CD4-positive, alpha-beta T cell treated with Interleukin-17A for 1 hour (primary cell): ENCODE results near the gene TTC27.

Source experiments
- DNase-seq: peaks from one replicate; pipeline ENCODE4 v3.0.0-alpha.2; 2020

Gene TTC27

DNA sequence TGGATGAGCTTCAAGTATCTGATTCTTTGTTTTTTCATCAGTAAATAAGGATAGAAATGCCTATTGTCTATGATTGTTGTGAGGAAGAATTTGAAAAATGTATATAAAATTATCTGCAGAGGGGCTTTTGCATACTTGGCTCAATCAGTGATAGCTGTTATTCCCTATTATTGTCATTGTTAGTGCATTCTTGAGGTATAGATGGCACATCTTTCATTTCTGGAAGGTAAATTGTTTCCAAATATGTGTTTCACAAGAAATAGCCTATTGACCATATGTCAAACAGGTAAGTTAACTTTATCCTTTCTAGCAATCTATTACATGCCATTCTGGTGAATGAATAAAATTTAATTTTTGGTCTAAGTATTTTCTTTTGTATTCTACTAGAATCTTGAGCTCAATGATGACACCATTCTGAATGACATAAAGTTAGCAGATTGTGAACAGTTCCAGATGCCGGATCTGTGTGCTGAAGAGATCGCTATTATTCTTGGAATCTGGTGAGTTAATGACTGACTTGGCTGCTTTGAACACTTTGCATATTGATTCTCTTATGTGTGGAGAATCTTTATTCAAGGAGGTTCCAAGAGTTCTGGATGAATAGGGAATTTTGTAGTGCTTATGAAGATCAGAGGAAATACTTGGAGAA, 44.2 kb downstream of the TTC27 start:
- no peak for DNase-seq

DNA sequence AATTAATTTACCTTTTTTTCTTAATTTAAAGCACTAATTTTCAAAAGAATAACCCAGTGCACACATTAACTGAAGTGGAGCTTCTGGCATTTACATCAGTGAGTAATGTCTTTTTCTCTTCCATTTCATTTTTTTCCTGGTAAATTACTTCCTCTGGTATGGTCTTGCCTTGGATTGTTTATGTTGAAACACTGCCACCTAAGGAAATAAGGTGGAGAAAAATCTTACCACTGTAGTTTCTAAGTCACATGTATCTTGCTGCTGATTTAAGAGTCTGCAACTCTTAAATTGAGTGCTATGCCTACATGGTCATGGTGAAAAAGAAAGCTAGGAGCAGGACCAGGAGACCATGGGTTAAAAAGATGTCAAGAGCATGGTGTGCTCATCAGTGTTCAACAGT, 51.0 kb downstream of the TTC27 start:
- DNase-seq = no peak

DNA sequence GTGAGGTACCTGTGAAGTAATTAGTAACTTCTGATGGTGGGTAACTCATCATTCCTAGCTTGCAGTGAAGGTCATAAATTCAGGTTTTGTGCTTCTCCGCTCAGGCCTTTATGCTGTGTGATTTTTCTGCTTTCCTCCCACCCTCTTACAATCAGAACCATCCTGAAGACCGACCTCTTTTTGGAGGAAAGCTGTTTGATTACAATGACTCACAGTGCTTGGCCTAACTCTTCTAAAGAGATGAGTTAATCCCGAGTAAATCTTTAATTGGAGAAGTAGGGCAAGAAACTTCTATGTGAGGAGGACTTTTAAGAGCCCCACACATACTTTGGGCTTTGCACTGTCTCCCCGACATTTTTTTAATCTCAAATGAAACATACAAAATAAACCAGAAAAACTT, 53.1 kb downstream of the TTC27 start:
- DNase-seq = no peak

DNA sequence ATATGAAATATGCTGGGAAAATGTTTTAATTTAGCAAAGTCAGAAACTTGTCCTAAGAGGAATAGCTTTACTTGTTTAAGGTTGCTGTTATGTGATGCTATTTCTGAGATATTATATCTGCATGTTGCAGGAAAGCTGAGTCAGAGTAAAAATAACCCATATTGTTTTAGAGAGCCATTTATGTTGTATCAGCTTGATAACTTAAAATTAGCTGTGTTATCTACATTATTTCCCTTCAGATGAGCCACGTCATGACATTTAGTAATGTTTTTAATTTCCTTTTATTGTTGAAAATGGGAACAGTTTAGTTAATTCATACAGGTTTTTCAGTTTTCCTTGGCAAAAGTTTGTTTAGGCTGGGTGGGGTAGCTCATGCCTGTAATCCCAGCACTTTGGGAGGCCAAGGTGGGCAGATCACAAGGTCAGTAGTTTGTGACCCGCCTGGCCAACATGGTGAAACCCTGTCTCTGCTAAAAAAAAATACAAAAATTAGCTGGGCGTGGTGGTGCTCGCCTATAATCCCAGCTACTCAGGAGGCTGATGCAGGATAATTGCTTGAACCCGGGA, 55.8 kb downstream of the TTC27 start:
- DNase-seq = no peak

DNA sequence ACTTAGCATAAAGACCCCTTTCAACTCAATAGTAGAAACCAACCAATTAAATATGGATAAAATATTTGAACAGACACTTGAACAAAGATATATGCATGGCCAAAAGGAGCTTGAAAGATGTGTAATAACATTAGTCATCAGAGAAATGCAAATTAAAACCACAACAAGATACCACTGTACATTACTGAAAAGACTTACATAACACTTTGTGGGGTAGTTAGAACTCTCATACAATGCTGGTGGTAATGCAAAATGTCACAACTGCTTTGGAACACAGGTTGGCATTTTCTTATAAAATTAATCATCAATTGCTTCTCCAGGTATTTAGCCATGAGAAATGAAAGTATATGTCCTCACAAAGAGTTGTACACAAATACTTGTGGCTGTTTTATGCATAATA, 60.7 kb downstream of the TTC27 start:
- no peak for DNase-seq

DNA sequence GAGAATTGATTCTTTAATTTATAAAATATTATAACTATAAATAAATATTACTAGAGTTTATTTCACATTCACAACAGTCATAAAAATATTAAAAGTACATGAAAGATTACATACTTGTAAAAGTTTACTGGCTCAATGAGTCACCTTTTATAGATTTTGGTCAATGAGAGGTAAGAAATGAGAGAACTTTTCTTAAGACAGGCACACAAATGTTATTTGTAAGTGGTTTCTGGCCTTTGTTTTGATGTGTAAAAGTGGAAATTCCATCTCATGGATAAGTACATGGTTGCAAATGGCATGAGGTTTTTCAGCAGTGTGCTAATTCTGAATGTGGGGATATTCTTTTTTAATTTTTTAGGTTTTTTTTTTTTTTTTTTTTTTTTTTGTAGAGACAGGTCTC, 63.8 kb downstream of the TTC27 start:
- no peak for DNase-seq

DNA sequence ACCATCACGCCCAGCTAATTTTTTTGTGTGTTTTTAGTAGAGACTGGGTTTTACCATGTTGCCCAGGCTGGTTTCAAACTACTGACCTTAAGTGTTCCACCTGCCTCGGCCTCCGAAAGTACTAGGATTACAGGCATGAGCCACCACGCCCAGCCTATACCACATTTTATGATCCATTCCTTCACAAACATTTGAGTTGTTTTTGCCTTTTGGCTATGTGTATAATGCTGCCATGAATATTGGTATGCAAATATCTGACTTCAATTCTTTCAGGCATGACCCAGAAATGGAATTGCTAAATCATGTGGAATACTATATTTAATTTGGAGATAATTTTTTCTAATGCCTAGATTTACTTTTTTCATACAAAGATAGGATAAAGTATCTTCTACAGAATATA, 68.6 kb downstream of the TTC27 start:
- no peak for DNase-seq

DNA sequence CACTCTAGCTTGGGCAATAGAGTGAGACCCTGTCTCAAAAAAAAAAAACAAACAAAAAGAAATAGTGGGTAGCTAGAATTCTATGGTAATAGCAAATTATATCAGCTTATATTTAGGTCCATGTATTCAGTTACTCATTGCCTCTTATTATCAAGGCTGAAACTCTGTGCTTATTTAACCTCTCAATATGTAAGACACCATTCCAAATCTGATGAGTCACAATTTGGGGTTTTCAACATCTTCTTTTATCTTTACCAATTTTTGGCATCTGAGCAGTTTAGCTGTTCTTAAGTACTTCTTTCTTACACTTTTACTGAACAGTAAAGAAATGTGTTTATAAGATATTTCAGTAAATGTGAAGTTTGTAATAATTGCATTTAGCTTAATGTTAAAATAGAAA, 69.3 kb downstream of the TTC27 start:
- DNase-seq = no peak

DNA sequence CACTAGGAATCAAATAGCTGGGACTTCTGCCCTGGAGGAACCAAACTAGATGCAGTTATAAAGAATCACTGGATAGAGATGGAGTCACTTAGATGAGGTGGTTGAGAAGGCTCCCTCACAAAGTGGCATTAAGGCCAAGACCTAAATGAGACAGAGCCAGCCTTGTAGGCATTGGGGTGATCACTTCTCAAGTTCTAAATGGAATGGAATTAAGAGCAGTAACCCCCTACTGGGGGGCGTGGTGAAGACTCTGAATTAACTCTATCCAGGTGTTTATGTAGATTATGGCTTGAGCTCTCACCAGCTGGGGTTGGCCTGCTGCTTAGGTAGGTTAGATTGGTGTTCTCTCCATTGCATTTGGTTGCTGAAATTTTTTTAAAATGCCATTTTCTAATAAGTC, 71.3 kb downstream of the TTC27 start:
- DNase-seq = no peak

DNA sequence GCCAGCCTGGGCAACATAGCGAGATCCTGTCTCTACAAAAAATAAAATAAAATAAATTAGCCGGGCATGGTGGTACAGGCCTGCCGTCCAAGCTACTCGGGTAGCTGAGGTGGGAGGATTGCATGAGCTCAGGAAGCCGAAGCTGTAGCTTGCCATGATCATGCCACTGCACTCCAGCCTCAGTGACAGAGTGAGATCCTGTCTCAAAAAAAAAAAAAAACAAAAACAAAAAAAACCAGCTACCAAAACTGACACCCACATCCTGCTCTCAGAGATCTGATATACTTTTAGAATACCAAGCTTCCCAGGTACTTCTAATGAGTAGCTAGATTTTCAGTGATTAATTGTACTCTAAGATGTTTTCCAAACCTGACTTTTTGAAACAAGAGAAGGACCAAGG, 74.0 kb downstream of the TTC27 start:
- no peak for DNase-seq

DNA sequence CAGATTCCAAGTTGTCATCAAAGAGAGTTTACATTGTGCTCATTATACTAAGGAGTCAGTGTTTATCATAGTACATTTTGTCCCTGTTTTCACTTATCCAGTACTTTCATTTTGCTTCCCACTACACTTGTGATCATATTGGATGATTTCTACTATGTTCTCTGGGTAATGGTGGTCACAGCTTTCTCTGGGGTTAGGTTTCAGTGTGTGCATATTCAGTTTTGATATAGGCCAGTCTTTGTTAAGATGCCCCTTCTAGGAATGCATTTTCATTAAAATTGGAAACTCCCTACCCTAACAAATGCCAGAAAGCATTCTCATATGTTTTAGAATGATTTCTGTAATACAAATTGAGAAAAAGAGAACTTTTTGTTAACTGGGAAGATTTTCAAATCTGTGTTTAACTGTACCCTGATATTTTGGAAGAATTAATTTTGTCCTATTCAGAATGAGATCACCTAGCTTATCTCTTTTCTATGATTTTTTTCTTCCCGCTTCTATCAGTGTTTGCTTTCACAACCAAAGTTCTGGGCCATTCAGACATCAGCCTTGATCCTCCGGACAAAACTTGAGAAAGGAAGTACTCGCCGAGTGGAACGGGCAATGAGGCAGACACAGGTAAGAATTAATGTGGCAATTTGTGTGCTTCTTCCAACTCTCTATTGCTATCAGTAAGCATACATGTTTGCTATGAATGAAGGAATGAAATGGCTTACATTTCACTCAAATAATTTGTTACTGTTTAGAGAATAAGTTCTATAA, 74.6 kb downstream of the TTC27 start:
- no peak for DNase-seq

DNA sequence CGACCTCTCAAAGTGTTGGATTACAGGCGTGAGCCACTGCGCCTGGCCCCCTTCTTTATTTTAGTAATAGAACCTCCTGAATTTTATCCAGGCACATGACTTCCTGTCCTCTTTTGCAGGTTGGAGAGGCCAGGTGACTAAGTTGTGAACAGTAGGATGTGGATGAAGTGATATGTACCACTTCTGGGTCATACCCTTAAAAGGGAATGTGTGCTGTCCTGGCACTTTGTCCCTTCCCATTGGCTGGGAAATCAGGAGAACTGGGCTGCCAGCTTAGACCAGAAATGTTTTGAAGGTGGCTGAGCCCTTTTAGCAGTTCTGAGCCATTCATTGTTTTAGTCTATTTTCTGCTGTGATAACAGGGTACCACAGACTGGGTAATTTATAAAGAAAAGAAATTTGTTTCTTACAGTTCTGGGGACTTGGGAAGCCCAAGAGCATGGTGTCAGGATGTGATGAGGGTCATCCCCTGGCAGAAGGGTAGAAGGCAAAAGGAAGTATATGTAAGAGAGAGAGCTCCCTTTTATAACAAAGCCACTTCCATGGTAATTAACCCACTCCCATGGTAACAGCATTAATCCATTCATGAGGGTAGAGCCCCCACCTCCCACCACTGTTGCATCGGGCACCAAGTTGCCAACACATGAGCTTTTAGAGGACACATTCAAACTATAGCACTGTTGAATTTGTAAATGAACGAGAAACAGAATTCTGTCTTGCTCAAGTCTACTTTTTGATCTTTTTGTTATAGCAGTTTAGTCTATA, 79.1 kb downstream of the TTC27 start:
- no peak for DNase-seq

DNA sequence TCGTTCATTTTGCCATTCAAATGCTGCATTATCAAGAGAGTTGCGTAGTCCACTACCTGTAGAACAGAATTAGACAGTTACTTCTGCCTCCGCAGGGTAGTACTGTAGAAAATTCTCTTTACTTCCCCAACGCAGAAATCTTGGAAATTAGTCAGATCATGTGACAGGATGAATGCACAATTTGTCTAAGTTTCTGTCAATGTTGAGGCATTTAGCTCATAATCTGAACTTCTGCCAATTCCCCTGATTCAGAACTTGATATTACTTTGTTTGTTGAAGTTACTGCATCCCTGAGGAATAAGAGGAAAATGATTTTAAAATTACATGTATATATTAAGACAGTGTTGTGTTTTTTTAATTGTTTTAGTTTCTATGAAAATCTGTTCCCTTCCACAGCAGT, 83.4 kb downstream of the TTC27 start:
- DNase-seq = no peak

DNA sequence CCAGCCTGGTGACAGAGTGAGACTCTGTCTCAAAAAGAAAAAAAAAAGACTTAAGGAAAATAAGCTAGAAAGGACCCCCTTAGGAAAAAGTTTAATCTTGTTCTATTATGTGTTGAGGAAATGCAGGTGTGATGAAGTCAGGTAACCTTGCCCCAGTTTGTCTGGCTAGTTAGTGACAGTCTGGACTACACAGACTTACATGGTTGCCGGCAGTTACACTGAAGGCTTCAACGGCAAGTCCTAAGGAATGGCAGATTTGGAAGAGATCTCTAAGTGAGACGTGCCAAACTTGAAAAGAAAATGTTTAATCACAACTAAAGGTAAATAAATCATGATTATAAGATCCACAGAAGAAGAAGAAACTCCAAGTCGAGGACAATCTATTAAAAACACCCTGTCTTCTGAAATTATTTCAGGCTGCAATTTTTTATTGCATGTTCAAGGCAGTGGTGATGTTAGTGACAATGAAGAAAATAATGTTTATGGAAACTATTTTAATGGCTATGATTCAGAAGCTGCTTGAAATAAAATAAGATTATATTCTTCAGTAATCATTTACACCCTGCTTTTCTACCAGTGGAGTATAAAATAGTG, 84.2 kb downstream of the TTC27 start:
- DNase-seq = no peak

DNA sequence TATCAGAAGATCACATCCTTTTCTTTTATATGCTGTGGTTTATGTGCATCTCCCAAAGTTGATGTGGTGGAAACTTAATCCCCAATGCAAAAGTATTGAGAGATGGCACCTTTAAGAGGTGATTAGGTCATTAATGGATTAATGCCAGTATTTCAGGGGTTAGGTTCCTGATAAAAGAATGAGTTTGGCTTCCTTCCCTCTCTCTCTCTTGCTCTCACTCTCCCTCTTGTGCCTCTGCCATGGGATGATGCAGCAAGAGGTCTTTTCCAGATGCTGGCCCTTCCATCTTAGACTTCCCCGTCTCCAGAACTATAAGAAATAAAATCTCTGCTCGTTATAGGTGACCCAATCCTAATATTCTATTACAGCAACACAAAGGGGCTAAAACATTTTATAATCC, 85.0 kb downstream of the TTC27 start:
- no peak for DNase-seq

DNA sequence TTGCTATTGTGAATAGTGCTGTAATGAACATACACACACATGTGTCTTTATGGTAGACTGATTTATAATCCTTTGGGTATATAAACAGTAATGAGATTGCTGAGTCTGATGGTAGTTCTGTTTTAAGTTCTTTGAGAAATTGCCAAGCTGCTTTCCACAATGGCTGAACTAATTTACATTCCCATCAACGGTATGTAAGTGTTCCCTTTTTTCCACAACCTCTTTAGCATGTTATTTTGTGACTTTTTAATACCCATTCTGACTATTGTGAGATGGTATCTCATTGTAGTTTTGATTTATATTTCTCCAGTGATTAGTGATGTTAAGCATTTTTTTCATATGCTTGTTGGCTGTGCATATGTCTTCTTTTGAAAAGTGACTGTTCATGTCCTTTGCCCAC, 86.7 kb downstream of the TTC27 start:
- DNase-seq = no peak

DNA sequence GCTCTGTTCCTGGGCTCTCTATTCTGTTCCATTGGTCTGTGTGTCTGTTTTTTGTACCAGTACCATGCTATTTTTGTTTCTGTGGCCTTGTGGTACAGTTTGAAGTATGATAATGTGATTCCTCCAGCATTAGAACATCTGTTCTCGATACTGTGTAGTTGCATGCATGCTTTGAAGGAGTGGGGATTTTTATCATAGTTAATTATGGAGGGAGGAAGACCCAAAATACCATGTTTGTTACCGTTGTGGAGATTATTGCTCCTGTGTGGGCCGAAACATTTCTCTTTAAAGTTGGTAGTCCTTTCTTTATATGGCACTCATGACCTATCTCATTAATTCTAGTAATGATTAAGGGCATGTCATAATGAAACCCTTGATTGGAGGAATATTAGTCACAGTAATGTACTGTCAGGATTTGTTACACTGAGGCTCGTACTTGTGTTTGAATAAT, 87.6 kb downstream of the TTC27 start:
- DNase-seq = no peak

DNA sequence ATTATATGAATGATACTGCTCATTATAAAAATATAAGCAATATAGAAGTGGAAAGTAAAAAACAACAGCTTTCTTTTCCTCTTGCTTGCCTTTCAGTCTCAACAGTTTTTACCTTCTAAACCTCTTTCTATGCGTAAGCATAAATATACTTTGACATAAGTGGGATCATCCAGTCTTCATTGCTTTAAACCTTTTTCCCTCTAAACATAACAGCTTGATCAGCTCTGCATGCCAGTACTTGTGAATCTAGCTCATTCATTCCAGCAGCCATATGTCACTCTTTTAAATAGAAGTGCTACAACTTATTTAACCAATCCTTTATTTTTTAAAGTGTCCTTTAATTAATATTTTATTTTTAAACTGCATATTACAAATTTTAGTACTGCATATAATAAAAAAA, 88.1 kb downstream of the TTC27 start:
- DNase-seq = no peak

DNA sequence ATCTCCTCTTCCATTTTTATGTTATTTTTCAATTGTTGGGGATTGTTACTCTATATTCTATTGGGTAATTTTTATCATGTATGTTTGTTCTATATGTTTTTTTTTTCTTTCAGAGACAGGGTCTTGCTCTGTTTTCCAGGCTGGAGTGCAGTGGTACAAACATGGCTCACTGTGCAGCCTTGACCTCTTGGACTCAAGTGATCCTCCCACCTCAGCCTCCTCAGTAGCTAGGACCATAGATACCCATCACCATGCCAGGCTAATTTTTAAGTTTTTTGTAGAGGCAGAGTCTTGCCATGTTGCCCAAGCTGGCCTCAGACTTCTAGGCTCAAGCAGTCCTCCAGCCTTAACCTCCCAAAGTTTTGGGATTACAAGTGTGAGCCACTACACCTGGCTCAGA, 88.7 kb downstream of the TTC27 start:
- DNase-seq = no peak

DNA sequence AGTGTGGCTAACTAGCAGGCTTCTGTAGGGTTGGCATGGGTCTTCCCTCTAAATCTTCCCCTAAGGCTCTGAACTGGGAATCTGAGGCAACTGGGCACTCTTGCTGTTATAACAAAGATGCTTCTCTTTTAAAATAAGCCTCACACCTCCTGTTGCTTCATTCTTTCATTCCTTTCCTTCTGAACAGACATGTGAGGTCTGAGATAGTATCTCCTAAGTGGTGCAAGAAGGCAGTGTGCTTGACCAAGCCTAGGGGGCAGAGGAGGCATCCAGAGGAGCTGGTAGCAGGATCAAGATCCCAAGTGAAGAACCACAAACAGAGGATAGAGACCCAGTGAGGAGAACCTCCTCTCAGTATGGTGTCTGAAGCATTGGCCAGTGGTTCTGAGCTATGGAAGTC, 90.9 kb downstream of the TTC27 start:
- DNase-seq = no peak

DNA sequence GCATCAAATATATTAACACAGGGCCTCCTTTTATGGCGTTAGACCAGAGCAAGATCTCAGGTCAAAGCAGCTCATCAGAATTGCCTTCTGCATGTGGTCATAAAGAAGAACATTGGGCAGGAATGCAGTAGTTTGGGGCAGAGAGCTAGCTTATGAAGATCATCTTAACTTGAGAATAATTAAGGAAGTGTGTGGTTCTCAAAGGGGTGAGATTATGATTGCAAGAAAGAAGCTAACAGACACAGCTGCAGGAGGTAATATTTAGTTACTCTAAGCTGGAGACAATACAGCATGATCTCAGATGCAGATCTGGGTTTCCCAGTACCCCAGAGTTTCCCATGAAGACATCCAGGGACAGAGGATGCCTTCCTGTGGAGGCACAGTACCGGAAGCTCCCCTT, 91.6 kb downstream of the TTC27 start:
- DNase-seq = no peak

DNA sequence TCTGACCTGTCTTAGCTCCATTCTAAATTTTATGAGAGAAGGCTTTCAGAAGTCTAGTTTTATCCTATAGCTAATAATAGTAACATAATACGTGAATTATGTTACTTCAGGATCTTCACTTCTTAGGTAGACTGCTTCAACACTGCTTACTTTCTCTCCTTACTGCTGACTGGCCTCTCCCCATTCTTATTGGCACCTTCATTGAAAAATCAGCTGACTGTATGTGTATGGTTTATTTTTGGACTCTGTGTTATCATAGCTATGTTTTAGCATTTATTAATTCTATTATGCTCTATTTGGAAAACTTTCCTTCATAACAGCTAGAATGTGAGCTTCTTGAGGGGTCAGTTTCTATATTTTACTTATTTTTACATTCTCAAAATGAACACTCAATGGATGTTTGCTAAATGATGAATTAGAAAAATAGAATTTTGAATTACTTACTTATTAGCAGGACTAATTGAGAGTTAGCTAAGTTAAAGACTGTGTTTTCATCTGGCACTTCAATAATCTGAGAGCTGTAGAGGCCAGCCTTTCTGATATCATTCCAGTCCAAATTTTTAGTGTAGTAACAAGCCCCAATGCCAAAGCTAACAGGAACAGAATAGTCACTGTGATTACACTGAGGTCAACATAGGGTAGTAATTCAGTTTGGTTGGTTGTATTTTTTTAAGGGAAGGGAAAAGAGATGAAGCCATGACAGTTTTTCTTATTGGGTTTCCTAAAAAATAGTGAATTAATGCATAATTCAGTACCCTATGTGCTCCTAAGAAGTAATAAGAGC, 92.3 kb downstream of the TTC27 start:
- DNase-seq = no peak

DNA sequence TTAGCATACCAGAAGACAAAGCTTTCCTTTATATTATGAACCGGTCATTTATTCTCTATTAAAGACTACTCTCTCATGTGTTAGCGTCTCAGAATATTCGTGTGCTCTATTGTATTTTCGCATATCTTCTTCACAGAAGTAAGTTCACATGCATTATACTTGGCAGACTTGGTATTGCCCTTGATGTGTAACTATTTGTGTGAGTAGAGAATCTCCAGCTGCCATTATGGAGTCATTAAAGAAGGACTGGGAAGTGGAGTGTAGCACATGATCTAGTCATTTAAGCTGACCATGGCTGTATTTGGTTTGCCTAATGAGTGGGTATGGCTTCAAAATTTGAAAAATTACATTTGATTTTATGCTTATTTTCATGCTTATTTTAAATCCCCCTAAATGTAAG, 92.9 kb downstream of the TTC27 start:
- no peak for DNase-seq
